Activated CD4-positive, alpha-beta T cell treated with anti-CD3 and anti-CD28 coated beads for 48 hours (primary cell): Measurements from ENCODE around the gene TNFAIP3.
A peak's percentile ranks its signal among the peaks of the same experiment; 100 is the strongest.

Experiments
- DNase-seq: peaks from one replicate; pipeline ENCODE4 v3.0.0-alpha.2; 2020

The TNFAIP3 gene

DNA sequence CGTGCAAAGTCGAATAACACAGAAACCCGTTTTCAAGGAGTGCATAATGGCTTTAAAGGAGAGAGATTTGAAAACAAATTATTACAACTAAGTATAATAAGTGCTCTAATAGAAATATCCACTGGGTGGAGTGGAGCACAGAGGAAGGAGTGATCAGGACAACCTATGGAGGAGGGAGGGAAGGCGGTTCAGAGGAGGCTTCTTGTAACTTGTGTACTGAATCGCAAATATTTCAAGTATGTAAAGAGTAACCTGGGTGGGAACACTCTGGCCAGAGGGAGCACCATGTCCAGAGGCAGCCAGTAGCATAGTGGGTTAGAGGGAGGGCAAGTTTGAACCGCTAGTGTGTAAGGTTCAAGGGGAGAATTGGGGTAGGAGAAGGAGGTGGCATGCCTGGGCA is 21.6 kb upstream of the TNFAIP3 start:
- DNase-seq, result no peak

DNA sequence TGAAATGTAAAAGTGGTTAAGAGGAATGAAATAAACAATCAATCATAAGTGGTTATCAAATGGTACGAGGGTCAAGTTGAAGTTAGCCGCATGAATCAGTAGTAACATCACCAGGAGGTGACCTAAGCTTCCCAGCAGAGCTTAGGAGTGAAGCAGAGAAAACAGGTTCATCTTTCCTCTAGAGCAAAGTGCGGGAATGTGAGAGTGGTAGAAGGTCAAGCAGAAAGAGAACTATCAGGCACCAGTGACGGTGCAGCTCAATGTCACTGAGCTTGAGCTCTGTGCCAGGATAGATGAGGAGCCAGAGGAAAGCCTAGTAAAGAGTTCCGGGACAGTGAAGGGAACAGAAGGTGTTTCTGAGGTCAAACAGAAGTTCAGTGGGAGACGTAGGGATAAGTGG is 20.8 kb upstream of the TNFAIP3 start:
- DNase-seq, result no peak

DNA sequence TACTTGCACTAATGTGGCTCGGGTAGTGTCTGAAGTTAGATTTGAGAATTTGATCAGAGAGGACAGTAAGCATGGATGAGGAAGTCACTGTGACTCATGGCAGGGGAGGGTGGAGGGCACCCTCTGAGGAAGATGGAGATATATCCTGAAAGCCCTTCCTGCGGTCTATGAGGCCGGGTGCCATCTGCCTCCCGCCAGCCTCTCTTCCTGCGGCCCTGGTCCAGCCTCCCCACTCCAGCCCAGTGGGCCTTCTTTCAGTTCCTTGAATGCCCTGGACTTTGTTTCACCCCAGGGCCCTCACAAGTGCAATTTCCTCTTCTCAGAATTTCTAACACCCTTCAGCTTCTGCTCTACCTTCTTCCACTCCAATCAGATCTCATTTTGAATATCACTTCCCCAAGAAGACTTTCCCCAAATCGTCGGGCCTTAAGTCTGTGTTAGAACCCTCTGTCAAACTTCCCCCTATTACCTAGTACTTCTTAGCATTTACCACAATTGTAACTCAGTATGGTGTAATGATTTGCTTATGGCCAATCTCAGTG is 20.2 kb upstream of the TNFAIP3 start:
- no peak for DNase-seq

DNA sequence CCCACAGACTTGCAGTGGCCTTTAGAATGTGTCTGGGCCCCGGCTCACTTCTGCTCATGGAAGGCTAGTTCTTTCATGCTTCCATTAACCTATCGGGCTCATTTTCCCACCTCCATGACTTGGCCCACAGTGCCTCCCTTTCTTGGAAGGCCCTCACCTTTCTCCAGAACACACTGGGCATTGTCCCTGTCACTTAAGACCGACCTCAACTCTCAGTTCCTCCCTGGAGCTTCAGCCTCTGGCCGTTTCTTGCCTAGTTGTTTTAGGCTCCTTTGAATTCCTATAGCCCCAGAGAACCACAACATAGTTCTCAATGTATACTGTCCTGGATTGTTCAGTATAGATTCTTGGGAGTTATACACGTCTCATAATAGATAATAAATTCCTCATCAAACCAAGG is 19.3 kb upstream of the TNFAIP3 start:
- DNase-seq, result no peak

- no peak for DNase-seq
Observed at GRCh38 chr6:137848672-137849071, 18.4 kb upstream of the TNFAIP3 start.

DNA sequence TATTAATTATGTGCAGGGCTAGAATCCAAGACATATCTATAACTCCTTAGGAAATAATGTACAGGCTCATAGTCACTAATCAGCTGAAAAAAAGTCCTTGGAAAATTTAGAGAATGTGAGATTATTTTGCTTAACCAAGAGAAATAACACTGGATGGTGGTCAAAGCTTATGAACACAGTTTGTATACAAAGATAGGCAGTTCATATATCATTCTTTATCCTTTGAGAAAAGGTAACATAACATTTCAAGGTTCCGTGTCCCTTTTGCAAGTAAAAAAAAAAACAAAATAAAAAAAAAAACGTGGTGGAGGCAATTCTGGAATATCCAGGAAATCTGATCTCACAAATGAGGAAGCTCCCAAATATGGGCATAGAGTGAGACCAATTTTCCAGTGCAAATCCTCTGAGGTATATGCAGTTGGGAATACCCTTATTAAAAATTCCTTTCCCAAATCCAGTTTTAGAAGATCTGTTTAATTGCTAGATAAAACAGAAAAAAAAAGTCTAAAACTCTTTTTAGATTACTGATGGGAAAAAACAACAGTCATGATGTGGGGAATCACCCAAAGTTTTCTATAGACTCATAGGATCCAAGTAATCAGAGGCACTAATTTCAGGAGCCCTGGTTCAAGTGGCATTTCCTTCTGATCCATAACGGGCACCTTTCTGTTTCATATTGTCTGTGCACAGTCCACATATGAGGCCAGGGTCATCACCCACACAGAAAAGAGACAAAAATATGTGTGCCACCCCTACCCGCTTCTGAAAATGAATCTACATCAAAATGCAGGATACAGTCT is 17.7 kb upstream of the TNFAIP3 start:
- peak; percentile 62 for DNase-seq

GRCh38 chr6:137849981-137850714 is 16.9 kb upstream of the TNFAIP3 start:
- no peak for DNase-seq

GRCh38 chr6:137850816-137851602 is 16.1 kb upstream of the TNFAIP3 start:
- DNase-seq, result peak; percentile 58

DNA sequence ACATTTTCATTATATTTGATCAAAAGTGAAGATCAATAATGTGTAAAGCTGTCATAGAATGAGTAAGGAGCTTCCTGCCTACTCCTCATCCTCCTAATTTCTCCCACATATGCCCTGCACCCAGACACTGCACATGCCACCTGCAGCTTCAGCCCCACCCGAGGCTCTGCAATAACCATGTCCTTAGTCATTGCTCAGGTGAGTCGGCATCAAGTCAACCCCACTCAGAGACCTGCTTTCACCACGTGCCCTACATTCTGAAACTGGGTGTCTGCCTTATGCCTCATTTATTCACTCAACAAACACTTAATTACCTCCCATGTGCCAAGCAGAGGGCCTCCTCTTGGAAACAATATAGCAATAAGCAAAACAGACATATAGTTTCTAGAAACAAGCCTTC is 15.4 kb upstream of the TNFAIP3 start:
- DNase-seq, result peak; percentile 66

- DNase-seq, result no peak
Observed at GRCh38 chr6:137852346-137852745, 14.7 kb upstream of the TNFAIP3 start.

- no peak for DNase-seq
Observed at GRCh38 chr6:137852811-137853210, 14.2 kb upstream of the TNFAIP3 start.

DNA sequence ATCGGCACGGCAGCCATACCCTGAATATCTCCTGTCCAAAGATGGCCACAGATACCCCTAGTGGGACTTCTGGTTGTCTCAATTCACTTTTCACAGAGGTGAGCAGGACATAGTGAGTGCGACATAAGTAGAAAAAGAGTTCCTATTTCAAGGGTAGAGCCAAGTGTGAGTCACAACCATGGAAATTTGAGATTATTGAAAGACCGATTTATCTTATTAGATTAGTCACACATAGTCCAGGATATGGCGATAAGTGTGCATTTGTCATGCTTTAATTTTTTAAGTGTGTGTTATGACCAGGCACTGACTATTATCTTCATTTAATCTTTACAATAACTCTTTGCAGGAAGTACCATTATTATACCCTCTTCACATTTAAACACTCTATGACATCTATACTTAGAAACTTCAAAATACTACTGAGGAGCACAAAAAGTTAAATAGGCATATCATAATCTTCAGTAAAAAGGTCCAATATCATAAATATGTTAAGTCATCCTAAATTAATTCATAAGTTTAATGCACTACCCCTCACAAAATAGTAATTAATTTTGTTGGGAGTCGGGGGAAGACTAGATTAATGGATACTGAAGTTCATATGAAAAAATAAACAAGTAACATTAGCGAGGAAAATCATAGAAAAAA is 13.4 kb upstream of the TNFAIP3 start:
- DNase-seq, result no peak

GRCh38 chr6:137856138-137856898 is 10.7 kb upstream of the TNFAIP3 start:
- no peak for DNase-seq

DNA sequence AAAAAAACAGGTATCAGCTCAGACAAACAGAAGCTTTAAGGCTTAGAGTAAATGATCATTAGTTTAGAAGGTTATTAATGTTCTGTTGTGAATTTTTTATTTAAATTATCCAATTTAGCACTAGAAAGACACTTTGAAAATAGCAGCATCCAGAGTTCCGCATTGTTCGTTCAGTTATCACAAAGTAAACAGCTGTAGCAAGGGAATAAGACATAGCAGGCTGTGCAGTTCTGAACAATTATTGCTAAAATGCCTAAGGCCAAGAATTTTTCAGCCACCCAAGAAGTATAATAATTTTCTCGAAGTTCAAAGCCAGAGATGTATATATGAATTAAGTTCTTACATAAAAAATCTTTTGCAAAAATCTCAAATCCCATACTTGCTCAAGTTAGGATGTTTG is 8.0 kb upstream of the TNFAIP3 start:
- no peak for DNase-seq

DNA sequence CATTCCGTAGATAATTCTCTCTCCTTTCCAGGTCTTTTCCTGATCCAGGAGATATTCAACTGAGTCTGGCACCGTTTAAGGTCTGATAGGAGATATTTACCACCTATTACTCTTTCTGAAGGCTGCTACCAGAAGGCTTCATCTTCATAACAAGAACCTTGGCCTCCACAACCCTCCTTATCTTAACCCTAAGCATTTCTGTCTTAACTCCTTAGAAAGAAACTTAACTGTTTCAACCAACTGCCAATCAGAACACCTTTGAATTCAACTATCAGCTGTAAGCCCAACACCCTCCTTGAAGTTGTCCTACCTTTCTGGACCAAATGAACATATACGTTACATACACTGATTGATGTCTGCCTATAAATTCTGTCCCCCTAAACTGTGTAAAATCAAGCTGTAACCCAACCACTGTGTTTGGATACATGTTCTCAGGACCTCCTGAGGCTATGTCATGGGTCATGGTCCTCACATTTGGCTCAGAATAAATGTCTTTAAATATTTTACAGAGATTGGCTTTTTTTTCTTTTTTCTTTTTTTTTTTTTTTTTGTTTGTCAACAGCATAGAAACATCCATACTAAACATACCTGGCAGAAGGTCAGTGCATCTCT is 6.6 kb upstream of the TNFAIP3 start:
- no peak for DNase-seq

DNA sequence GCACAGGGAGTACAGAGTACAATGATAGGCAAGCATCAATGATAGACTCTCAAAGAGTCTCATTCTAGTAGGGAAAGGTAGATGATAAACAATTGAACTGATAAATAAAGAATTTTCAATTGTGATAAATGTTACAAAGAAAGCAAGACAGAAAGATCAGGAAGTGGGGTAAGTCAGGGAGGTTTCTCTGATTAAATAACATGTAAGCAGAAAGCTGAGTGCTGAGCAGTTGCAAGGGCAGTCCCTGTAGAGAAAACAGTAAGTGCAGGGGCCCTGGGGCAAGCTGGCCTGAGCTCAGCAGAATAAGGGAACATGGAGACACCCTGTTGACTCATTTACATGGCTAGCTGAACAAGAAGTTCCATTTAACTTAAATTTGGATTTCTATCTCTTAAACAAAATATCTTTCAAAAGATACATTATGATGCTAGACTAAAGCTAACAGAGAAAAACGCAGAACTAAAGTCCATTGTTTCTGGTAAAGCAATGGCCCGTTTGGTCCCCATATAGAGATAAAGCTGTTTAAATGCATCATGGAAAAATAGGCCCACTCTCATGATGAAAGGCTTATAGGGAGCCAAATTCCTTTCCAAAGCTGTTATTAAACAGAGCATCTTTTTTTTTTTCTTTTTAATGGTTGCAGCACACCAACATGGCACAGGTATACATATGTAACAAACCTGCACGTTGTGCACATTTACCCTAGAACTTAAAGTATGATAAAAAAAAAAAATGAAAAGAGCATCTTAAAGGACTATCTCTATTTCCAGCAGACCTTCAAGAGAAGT is 5.3 kb upstream of the TNFAIP3 start:
- DNase-seq, result no peak

GRCh38 chr6:137862419-137863090 is 4.5 kb upstream of the TNFAIP3 start:
- no peak for DNase-seq

GRCh38 chr6:137863091-137863797 is 3.8 kb upstream of the TNFAIP3 start:
- no peak for DNase-seq

DNA sequence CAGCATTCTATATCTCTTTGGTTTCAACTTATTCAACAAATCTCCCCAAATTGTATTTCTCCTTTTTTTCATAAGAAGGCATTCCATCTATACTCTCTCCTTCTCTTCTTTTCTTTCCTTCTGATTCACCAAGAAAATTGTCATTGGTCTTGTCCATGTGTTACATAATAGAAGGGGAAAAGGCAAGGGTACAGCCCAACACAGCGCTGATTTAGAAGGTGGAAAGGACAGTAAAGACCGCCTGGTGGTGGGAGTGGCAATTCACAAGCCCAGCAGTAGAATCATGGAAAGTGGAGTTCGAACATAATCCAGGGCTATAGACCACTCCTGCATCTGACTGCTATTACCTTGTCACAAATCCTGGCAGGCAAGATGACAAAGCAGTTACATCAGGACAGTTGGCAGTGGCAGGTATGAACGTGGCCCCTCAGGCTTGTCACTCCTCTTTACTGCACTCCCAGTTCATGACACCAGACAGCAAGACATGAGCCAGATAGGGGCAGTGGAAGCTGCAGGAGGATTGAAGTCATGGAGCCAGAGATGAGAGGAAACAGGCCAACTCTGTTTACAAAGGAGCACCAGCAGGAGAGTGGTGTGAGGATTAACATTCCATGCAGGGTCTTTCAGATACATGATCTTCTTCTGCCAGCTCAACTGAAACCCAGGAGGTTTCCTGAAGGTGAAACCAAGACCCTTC is 2.1 kb upstream of the TNFAIP3 start:
- DNase-seq, result no peak
